COLO829 (cell line): Measurements from ENCODE around the gene HLA-B.
"Not testable (repeated sequence)": the region's sequence is repeated elsewhere in the genome, so short reads cannot be mapped to it uniquely, and the experiment has no call there.

Experiments used
- DNase-seq: peaks from one replicate; pipeline ENCODE4 v3.0.0; 2012; ENCODE audit warnings: low spot score

HLA-B gene

GRCh38 chr6:31356946-31357466 lies at the start of gene HLA-B:
HLA-B (minus strand) TSS chr6:31357179; CDS start chr6:31357158, 21 bp downstream.
- peak; percentile 74 for DNase-seq

GRCh38 chr6:31405996-31406395 lies 49.0 kb upstream of the HLA-B start:
- DNase-seq: no peak

- DNase-seq: not testable (repeated sequence)
Observed at GRCh38 chr6:31404061-31404364, 47.0 kb upstream of the HLA-B start.

- DNase-seq: peak; percentile 85
Observed at GRCh38 chr6:31403283-31404060, 46.5 kb upstream of the HLA-B start, which contains the start of gene MICA. MICA (plus strand) TSS chr6:31403595; CDS start chr6:31403633, 38 bp downstream.

GRCh38 chr6:31402324-31403282 lies 45.6 kb upstream of the HLA-B start:
- no peak for DNase-seq

- DNase-seq: peak; percentile 26
Observed at GRCh38 chr6:31401403-31401802, 44.4 kb upstream of the HLA-B start.

- DNase-seq: peak; percentile 18
Observed at GRCh38 chr6:31400467-31401289, 43.7 kb upstream of the HLA-B start.

GRCh38 chr6:31399589-31400466 lies 42.8 kb upstream of the HLA-B start:
- peak; percentile 76 for DNase-seq

GRCh38 chr6:31397901-31398525 lies 41.0 kb upstream of the HLA-B start:
- no peak for DNase-seq

- not testable (repeated sequence) for DNase-seq
Observed at GRCh38 chr6:31397153-31397499, 40.1 kb upstream of the HLA-B start.

GRCh38 chr6:31396422-31397152 lies 39.6 kb upstream of the HLA-B start:
- DNase-seq: peak; percentile 80

GRCh38 chr6:31395832-31396231 lies 38.9 kb upstream of the HLA-B start:
- DNase-seq: no peak

GRCh38 chr6:31394381-31394780 lies 37.4 kb upstream of the HLA-B start:
- no peak for DNase-seq

- no peak for DNase-seq
Observed at GRCh38 chr6:31393932-31394331, 37.0 kb upstream of the HLA-B start.

- not testable (repeated sequence) for DNase-seq
Observed at GRCh38 chr6:31389802-31390132, 32.8 kb upstream of the HLA-B start.

- not testable (repeated sequence) for DNase-seq
Observed at GRCh38 chr6:31388916-31389801, 32.2 kb upstream of the HLA-B start.

- DNase-seq: no peak
Observed at GRCh38 chr6:31386977-31387376, 30.0 kb upstream of the HLA-B start.

- DNase-seq: no peak
Observed at GRCh38 chr6:31386099-31386498, 29.1 kb upstream of the HLA-B start.

GRCh38 chr6:31385041-31385440 lies 28.1 kb upstream of the HLA-B start:
- DNase-seq: no peak
